ENCODE results near the gene TCF7L2. TPM values are rescaled to one million over a fixed set of nuclear protein-coding genes. Genes with fewer than 3 reads are reported as not detected.

Gene TCF7L2
- polyA plus RNA-seq, 1 donor from 2014 or later: 1.7 TPM

DNA sequence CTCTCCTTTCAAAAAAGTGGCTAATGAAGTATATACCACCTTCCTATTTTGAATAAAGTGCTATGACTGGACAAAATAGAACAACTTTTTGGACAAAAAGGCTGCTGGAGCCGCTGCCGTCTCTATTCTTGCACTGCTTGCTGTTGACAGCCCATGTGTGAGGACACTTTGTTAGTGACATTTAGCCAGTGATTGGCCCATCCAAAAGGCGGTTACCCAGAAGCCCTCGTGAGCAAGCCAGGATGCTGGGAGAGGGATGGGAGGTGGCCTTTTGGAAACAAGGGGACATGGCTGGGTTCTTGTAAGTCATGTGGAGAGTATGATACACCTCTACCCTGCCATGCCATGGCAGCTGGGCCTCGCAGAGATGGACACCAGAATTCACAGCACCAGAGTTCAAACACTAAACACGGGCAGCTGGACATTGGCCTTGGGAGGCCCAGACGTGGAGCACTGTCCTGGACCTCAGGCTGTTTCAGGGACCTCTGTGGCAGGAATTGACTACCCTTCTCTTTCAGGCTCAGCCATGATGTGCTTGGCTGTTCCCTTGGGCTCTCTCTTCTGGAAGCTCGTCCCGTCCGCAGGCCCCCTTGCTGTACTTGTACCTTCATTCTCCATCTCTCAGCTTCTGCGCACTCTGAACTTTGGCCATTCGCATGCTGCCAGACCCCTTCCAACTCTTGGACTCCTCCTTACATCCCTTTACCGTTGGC, 118.3 kb downstream of the TCF7L2 start:
- Histone ChIP-seq H3K4me2 (ENCODE audit: low read length) (no peak overlapping the region), H3K27me3 (ENCODE audit: insufficient read depth, low read depth, low read length) (no peaks in the 10 kb centered on the region), H3K9me3 (ENCODE audit: low read length) (no peaks in the 10 kb centered on the region), H4K20me1 (ENCODE audit: insufficient read depth) (no peaks in the 10 kb centered on the region), H3K9ac (ENCODE audit: low read length) (no peak overlapping the region), H3K79me2 (replicated peaks; ENCODE audit: insufficient read depth, low read length) (peaks cover 4% of the 10 kb centered on the region), H3K4me3 (ENCODE audit: low read length) (no peak overlapping the region), H3F3A (ENCODE audit: insufficient read depth, low read length, poor library complexity, severe bottlenecking) (no peaks in the 10 kb centered on the region), H3K27ac (ENCODE audit: low read length) (no peak overlapping the region), H2AFZ (ENCODE audit: low read depth, low read length) (no peak overlapping the region), H3K36me3 (ENCODE audit: insufficient read depth, low read length) (no peaks in the 10 kb centered on the region), H3K9me2 (ENCODE audit: insufficient read depth, low read length) (no peaks in the 10 kb centered on the region)
- TF ChIP-seq EP300 (conservative IDR thresholded peaks at IDR 0.05; ENCODE audit: poor library complexity, severe bottlenecking) (no peak), SMC3 (conservative IDR thresholded peaks at IDR 0.05; ENCODE audit: poor library complexity) (no peak), MXI1 (conservative IDR thresholded peaks at IDR 0.05; ENCODE audit: poor library complexity, severe bottlenecking) (no peak), RAD21 (conservative IDR thresholded peaks at IDR 0.05) (no peak), TAF1 (IDR thresholded peaks at IDR 0.05; ENCODE audit: low read depth) (no peak), POLR2AphosphoS5 (IDR thresholded peaks at IDR 0.05) (no peak), EZH2 (IDR thresholded peaks at IDR 0.05; ENCODE audit: borderline replicate concordance, insufficient read depth, low read length, poor library complexity, severe bottlenecking) (no peak)
- TF ChIP-seq, protein P1, sequence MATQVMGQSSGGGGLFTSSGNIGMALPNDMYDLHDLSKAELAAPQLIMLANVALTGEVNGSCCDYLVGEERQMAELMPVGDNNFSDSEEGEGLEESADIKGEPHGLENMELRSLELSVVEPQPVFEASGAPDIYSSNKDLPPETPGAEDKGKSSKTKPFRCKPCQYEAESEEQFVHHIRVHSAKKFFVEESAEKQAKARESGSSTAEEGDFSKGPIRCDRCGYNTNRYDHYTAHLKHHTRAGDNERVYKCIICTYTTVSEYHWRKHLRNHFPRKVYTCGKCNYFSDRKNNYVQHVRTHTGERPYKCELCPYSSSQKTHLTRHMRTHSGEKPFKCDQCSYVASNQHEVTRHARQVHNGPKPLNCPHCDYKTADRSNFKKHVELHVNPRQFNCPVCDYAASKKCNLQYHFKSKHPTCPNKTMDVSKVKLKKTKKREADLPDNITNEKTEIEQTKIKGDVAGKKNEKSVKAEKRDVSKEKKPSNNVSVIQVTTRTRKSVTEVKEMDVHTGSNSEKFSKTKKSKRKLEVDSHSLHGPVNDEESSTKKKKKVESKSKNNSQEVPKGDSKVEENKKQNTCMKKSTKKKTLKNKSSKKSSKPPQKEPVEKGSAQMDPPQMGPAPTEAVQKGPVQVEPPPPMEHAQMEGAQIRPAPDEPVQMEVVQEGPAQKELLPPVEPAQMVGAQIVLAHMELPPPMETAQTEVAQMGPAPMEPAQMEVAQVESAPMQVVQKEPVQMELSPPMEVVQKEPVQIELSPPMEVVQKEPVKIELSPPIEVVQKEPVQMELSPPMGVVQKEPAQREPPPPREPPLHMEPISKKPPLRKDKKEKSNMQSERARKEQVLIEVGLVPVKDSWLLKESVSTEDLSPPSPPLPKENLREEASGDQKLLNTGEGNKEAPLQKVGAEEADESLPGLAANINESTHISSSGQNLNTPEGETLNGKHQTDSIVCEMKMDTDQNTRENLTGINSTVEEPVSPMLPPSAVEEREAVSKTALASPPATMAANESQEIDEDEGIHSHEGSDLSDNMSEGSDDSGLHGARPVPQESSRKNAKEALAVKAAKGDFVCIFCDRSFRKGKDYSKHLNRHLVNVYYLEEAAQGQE (IDR thresholded peaks at IDR 0.05; ENCODE audit: borderline replicate concordance): no peak
- TF ChIP-seq, protein P2, sequence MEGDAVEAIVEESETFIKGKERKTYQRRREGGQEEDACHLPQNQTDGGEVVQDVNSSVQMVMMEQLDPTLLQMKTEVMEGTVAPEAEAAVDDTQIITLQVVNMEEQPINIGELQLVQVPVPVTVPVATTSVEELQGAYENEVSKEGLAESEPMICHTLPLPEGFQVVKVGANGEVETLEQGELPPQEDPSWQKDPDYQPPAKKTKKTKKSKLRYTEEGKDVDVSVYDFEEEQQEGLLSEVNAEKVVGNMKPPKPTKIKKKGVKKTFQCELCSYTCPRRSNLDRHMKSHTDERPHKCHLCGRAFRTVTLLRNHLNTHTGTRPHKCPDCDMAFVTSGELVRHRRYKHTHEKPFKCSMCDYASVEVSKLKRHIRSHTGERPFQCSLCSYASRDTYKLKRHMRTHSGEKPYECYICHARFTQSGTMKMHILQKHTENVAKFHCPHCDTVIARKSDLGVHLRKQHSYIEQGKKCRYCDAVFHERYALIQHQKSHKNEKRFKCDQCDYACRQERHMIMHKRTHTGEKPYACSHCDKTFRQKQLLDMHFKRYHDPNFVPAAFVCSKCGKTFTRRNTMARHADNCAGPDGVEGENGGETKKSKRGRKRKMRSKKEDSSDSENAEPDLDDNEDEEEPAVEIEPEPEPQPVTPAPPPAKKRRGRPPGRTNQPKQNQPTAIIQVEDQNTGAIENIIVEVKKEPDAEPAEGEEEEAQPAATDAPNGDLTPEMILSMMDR (IDR thresholded peaks at IDR 0.05; ENCODE audit: poor library complexity, severe bottlenecking): no peak

DNA sequence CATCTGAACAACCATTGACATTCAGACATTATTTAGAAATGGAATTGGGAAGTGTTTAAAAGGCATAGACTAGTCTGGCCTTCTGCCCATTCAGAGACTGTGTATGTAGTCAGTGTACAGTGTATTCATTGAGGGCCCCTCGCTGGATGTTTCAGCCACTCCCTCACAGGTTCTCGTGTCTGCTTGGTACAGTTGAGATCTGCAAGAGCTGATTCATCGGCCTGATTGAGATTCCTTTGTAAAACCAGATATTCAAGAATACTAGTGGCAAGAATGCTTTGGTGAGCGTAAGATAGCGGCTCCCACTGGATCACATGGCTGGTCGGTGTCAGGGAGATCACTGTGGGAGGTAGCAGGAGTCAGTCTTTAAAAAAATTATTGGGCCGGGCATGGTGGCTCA, 119.5 kb downstream of the TCF7L2 start:
- H3K9ac ChIP-seq (ENCODE audit: low read length): no peak overlapping the region
- no peak overlapping the region for H2AFZ ChIP-seq (ENCODE audit: low read depth, low read length)
- no peaks in the 10 kb centered on the region for H3K36me3 ChIP-seq (ENCODE audit: insufficient read depth, low read length)
- peaks cover 4% of the 10 kb centered on the region for H3K79me2 ChIP-seq (replicated peaks; ENCODE audit: insufficient read depth, low read length)
- H3K4me2 ChIP-seq (ENCODE audit: low read length): no peak overlapping the region
- no peaks in the 10 kb centered on the region for H3F3A ChIP-seq (ENCODE audit: insufficient read depth, low read length, poor library complexity, severe bottlenecking)
- no peaks in the 10 kb centered on the region for H4K20me1 ChIP-seq (ENCODE audit: insufficient read depth)
- no peaks in the 10 kb centered on the region for H3K9me2 ChIP-seq (ENCODE audit: insufficient read depth, low read length)
- no peak for TF ChIP-seq RAD21 (conservative IDR thresholded peaks at IDR 0.05)
- TF ChIP-seq TAF1 (IDR thresholded peaks at IDR 0.05; ENCODE audit: low read depth): no peak
- no peak for TF ChIP-seq EZH2 (IDR thresholded peaks at IDR 0.05; ENCODE audit: borderline replicate concordance, insufficient read depth, low read length, poor library complexity, severe bottlenecking)
- no peak for TF ChIP-seq EP300 (conservative IDR thresholded peaks at IDR 0.05; ENCODE audit: poor library complexity, severe bottlenecking)
- TF ChIP-seq SMC3 (conservative IDR thresholded peaks at IDR 0.05; ENCODE audit: poor library complexity): no peak
- TF ChIP-seq MXI1 (conservative IDR thresholded peaks at IDR 0.05; ENCODE audit: poor library complexity, severe bottlenecking): no peak
- TF ChIP-seq POLR2AphosphoS5 (IDR thresholded peaks at IDR 0.05): no peak
- TF ChIP-seq, protein P1 (IDR thresholded peaks at IDR 0.05; ENCODE audit: borderline replicate concordance): no peak
- no peaks in the 10 kb centered on the region for H3K27me3 ChIP-seq (ENCODE audit: insufficient read depth, low read depth, low read length)
- no peak overlapping the region for H3K27ac ChIP-seq (ENCODE audit: low read length)
- no peaks in the 10 kb centered on the region for H3K9me3 ChIP-seq (ENCODE audit: low read length)
- no peak overlapping the region for H3K4me3 ChIP-seq (ENCODE audit: low read length)
